Ovary (tissue), 3 donors: ENCODE data around the gene CSMD2.

Experiments used
- CTCF ChIP-seq, 3 donors: fragments of 450-650 bp in 2 of 3; fragments of 200-600 bp in 1 of 3; IDR thresholded peaks; one replicate each; pipeline versions ENCODE4 v1.5.1 to v1.8.0; 2016 to 2022; ENCODE audit warnings: antibody characterized with exemption in 3 of 3, mild to moderate bottlenecking in 1 of 3
- EP300 ChIP-seq: sonication (generic); formaldehyde crosslinking; IDR thresholded peaks from one replicate; pipeline ENCODE4 v1.6.1; 2017; ENCODE audit warnings: antibody characterized with exemption
- POLR2A ChIP-seq: fragments of 450-650 bp; IDR thresholded peaks from one replicate; pipeline ENCODE4 v1.6.1; 2017; ENCODE audit warnings: antibody characterized with exemption, mild to moderate bottlenecking, moderate library complexity
- donor health status: DM: no; HTN: no; CAD: no.

DNA sequence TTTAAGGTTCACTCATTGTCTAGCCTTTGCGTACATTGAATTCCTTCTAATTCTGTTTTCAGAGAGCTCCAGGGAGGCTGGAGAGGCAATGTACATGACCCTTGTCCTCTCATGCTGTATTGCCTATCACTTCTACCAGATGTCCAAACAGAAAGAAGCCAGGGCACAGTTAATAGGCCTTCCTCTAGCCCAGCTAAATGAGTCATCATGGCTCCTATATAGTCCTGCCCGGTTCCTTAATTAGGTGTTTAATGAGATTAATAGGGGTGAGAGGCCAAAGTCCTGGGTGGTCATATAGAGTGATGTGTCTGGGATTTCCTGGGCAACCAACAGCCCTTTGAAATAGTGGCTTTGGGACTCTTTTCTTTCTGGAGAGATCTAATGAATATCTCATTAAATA, 616.3 kb downstream of the CSMD2 start:
- TF ChIP-seq CTCF (IDR thresholded peaks at IDR 0.05), result no peak
- no peak for TF ChIP-seq POLR2A
- TF ChIP-seq EP300, result no peak
